GM10248 (cell line): ENCODE measurements around the gene VPS72.

ENCODE experiments used
- CTCF ChIA-PET: fragments of 300-600 bp; sonication (Branson Sonifier 250); formaldehyde crosslinking; extraction: SDS; loops from one replicate; lab custom pipeline; 2021; ENCODE audit warnings: antibody characterized with exemption; lab: Yijun Ruan, JAX
- POLR2A ChIA-PET: fragments of 350-650 bp; sonication (Branson Sonifier 250); formaldehyde crosslinking; extraction: SDS; loops from one replicate; lab custom pipeline; 2020; ENCODE audit warnings: antibody characterized with exemption; lab: Yijun Ruan, JAX
- DNase-seq: peaks from one replicate; pipeline ENCODE4 v3.0.0; 2012; ENCODE audit errors: extremely low spot score
- TF ChIP-seq, protein P1 (sequence below): IDR thresholded peaks from 2 replicates; pipeline ENCODE4 v1.5.1; 2012; ENCODE audit warnings: mild to moderate bottlenecking, low read depth; ENCODE audit errors: extremely low read depth, missing control alignments, control extremely low read depth

VPS72 gene

GRCh38 chr1:151131701-151132334, 58.2 kb downstream of the VPS72 start:
- CTCF ChIA-PET: interaction anchor here (0.7 to 4.6 kb wide), 9 partner anchors 11 to 72 kb away, joined by 3 to 19 read pairs (median 4); partner anchors contain the start of genes CDC42SE1, GABPB2 and TNFAIP8L2
- POLR2A ChIA-PET: no interaction called here
- no peak for DNase-seq
- TF ChIP-seq, protein P1, sequence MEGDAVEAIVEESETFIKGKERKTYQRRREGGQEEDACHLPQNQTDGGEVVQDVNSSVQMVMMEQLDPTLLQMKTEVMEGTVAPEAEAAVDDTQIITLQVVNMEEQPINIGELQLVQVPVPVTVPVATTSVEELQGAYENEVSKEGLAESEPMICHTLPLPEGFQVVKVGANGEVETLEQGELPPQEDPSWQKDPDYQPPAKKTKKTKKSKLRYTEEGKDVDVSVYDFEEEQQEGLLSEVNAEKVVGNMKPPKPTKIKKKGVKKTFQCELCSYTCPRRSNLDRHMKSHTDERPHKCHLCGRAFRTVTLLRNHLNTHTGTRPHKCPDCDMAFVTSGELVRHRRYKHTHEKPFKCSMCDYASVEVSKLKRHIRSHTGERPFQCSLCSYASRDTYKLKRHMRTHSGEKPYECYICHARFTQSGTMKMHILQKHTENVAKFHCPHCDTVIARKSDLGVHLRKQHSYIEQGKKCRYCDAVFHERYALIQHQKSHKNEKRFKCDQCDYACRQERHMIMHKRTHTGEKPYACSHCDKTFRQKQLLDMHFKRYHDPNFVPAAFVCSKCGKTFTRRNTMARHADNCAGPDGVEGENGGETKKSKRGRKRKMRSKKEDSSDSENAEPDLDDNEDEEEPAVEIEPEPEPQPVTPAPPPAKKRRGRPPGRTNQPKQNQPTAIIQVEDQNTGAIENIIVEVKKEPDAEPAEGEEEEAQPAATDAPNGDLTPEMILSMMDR: no peak

DNA sequence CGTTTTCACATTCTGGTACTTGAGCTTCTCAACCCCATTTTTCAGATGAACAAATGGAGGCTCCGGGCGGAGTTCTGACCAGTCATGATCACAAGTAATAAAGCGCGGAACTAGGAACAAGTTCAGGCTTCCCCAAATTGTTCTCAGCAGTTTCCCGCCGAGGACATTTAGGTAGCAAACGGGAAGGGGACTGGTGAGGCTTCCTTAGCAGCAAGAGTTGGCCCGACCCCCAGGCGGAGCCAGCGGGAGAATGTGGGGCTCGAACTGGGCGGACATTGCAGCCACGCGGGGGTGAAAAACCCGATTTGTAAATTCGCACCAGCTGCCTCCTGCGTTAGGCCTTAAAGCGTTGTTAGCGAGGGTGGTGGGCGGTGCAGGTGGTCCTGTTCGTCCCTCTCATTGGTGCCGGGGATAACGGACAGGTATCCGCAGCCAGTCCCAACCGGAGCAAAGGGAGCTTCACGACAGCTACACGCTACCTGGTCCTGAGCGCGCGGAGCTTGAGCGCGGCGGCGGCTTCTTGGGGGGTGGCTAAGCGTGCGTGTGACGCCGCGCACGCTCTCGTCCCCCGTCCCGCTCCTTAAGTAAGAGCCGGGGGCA, 58.9 kb downstream of the VPS72 start:
- POLR2A ChIA-PET: no interaction called here
- CTCF ChIA-PET: interaction anchor here (0.7 to 4.6 kb wide), 9 partner anchors 12 to 72 kb away, joined by 3 to 19 read pairs (median 4); partner anchors contain the start of genes CDC42SE1, GABPB2 and TNFAIP8L2
- peak; percentile 91 for DNase-seq
- TF ChIP-seq, protein P1: no peak

DNA sequence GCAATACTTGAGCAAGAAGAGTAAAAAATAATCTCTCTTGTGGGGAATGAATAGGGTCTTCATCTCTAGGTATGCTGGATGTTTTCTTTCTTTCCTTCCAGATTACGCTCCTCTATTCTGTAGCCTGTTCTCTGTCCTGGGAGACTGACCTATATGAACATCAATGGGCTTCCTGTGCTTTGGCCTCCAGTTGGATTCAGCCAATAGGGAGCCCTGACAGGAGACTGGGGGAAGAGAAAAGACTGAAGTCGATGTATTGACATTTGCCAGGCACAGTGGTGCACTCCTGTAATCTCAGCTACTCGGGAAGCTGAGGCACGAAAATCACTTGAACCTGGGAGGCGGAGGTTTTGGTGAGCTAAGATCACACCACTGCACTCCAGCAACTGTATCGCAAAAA, 61.2 kb downstream of the VPS72 start:
- ChIA-PET CTCF (interaction anchor here (2.0 to 4.6 kb wide), 2 partner anchors 14 to 58 kb away, joined by 4 to 18 read pairs; partner anchors contain the start of gene GABPB2), POLR2A (no interaction called here)
- DNase-seq: no peak
- TF ChIP-seq, protein P1: no peak
